GM12891 (cell line): ENCODE data around the gene TBC1D12.

Experiments used
- DNase-seq: peaks from one replicate; pipeline ENCODE4 v3.0.0; 2011; ENCODE audit warnings: low spot score; ENCODE audit not compliant: insufficient read length
- FAIRE-seq: peaks from 2 replicates; lab custom pipeline; 2011; peaks lifted over from hg19 to GRCh38; lab: Jason Lieb, UNC
- PAX5 ChIP-seq: IDR thresholded peaks from 2 replicates; pipeline ENCODE4 v1.6.1; 2011; ENCODE audit warnings: low read length, moderate library complexity, mild to moderate bottlenecking; ENCODE audit not compliant: insufficient read depth, severe bottlenecking
- POLR2A ChIP-seq: IDR thresholded peaks from 2 replicates; pipeline ENCODE4 v1.6.1; 2011; ENCODE audit warnings: low read depth, low read length, control low read depth
- POLR2AphosphoS5 ChIP-seq: IDR thresholded peaks from 2 replicates; pipeline ENCODE4 v1.6.1; 2011; ENCODE audit warnings: low read depth, low read length, control low read depth
- POU2F2 ChIP-seq: IDR thresholded peaks from 2 replicates; pipeline ENCODE4 v1.6.1; 2011; ENCODE audit warnings: low read depth, mild to moderate bottlenecking, control low read depth, low read length, moderate library complexity
- SPI1 ChIP-seq: IDR thresholded peaks from 2 replicates; pipeline ENCODE4 v1.6.1; 2011; ENCODE audit warnings: low read depth, low read length, control low read depth
- TAF1 ChIP-seq: IDR thresholded peaks from 2 replicates; pipeline ENCODE4 v1.6.1; 2011; ENCODE audit warnings: low read depth, low read length, control low read depth

TBC1D12 gene

DNA sequence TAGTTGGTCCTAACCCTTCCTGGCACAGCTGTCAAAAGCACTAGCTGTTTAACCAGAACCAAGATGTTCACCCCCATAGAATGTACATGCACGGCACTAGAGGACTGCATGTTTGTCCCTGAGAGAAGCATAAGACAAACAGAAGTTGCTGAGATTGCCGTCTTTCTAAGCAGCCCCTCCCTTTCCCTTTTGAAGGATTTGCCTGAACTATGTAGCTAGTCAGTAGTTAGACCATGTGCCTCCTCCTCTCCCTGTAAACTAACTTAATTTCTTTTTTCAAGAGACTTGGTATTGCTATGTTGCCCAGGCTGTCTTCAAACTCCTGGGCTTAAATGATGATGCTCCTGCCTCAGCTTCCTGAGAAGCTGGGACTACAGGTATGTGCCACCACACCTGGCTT, 40.7 kb downstream of the TBC1D12 start:
- TF ChIP-seq TAF1 = no peak
- no peak for TF ChIP-seq SPI1
- TF ChIP-seq POU2F2 = no peak
- no peak for TF ChIP-seq POLR2AphosphoS5
- TF ChIP-seq PAX5 = no peak
- no peak for TF ChIP-seq POLR2A
- DNase-seq (no peak), FAIRE-seq (no peak)

DNA sequence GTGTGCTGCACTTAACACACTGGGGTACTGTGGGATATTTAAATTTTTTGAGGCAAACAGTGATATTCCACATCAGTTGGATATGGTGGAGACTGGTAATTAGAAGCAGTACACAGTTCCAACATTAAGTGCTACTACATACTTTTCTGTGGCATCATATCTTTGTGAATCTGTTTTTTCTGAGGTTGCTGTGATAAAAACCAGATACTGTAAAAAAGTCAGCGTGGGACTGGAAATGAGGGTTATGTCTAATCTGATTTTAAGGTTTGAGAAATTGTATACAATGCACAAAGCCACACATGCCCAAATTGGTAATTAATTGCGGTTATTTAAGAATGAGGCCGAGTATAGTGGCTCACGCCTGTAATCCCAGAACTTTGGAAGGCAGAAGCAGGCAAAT, 41.2 kb downstream of the TBC1D12 start:
- DNase-seq (no peak), FAIRE-seq (no peak)
- TF ChIP-seq POU2F2 = no peak

DNA sequence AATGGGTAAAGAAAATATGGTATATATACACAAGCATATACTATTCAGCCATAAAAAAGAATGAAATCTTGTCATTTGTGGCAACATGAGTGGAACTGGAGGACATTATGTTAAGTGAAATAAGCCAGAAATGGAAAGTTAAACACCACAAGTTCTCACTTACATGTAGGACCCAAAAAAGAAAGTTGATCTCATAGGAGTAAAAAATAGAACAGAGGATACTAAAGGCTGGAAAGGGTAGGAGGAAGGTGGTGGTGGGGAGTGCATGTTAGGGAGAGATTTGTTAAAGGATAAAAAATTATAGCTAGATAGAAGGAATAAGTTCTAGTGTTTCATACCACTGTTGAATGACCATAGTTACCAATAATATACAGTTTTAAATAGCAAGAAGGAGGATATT, 48.4 kb downstream of the TBC1D12 start:
- TF ChIP-seq POLR2AphosphoS5 = no peak
- TF ChIP-seq POLR2A = no peak
- no peak for TF ChIP-seq TAF1
- TF ChIP-seq POU2F2 = no peak
- FAIRE-seq = no peak
- no peak for DNase-seq

DNA sequence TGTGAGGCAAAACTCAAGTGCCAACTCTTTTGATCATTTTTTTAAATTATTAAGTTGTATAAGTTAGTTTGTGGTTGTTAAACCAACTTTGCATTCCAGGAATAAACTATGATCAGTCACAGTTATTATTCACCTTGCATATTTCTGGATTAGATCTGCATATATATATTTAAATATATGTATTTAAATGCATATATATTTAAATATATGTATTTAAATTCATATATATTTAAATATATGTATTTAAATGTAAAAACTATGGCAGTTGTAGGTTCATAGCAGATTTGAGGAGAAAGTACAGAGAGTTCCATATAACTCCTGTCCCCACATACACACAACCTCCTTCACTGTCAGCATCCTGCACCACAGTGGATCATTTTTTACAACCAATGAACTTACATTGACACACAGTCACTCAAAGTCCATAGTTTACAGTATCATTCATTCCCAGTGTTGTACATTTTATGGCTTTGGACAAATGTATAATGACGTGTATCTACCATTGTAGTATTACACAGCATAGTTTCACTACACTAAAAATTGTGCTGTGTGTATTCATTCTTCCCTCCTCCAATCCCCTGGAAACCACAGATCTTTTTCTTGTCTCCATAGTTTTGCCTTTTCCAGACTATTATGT, 49.7 kb downstream of the TBC1D12 start:
- TF ChIP-seq POLR2A = no peak
- DNase-seq (no peak), FAIRE-seq (no peak)

- FAIRE-seq = no peak
- TF ChIP-seq TAF1 (no peak), PAX5 (no peak), SPI1 (no peak), POLR2A (no peak), POU2F2 (no peak), POLR2AphosphoS5 (no peak)
- no peak for DNase-seq
Measured at GRCh38 chr10:94456942-94457341, 54.6 kb downstream of the TBC1D12 start.

DNA sequence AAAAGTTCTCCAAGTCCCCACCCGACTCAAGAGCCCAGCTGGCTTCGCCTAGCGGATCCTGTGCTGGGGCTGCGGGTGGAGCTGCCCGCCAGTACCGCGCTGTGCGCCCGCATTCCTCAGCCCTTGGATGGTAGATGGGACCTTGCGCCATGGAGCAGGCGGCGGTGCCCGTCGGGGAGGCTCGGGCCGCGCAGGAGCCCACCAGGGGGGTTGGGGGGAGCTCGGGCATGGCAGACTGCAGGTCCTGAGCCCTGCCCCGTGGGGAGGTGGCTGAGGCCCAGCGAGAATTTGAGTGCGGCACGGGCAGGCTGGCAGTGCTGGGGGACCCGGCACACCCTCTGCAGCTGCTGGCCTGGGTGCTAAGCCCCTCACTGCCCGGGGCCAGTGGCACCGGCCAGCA, 57.0 kb downstream of the TBC1D12 start:
- DNase-seq (no peak), FAIRE-seq (no peak)
- TF ChIP-seq PAX5 (no peak), POLR2A (no peak), POLR2AphosphoS5 (no peak), SPI1 (no peak), POU2F2 (no peak), TAF1 (no peak)

GRCh38 chr10:94461503-94461902, 59.2 kb downstream of the TBC1D12 start:
- no peak for DNase-seq
- no peak for FAIRE-seq
- no peak for TF ChIP-seq POLR2A
- no peak for TF ChIP-seq SPI1
- TF ChIP-seq POU2F2 = no peak
- TF ChIP-seq POLR2AphosphoS5 = no peak
- TF ChIP-seq TAF1 = no peak
- TF ChIP-seq PAX5 = no peak

GRCh38 chr10:94462130-94462529, 59.8 kb downstream of the TBC1D12 start:
- FAIRE-seq (no peak), DNase-seq (no peak)
- no peak for TF ChIP-seq POLR2A
- no peak for TF ChIP-seq SPI1
- TF ChIP-seq POU2F2 = no peak
- no peak for TF ChIP-seq PAX5
- no peak for TF ChIP-seq TAF1
- TF ChIP-seq POLR2AphosphoS5 = no peak

GRCh38 chr10:94465684-94466083, 63.3 kb downstream of the TBC1D12 start:
- no peak for TF ChIP-seq POLR2A
- no peak for TF ChIP-seq PAX5
- TF ChIP-seq POU2F2 = no peak
- TF ChIP-seq TAF1 = no peak
- no peak for TF ChIP-seq SPI1
- no peak for TF ChIP-seq POLR2AphosphoS5
- no peak for FAIRE-seq

DNA sequence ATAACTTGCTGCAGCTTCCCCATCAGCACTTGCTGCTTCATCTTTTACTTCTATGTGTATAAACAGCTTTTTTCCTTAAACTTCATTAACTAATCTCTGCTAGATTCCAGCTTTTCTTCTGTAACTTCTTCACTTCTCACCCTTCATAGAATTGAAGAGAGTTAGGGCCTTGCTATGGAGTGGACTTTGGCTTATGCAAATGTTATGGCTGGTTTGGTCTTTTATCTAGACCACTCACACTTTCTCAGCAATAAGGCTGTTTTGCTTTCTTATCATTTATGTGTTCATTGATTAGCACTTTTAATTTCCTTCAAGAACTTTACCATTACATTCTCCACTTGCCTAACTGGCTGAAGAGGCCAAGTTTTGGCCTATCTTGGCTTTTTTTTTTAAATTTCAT, 79.1 kb downstream of the TBC1D12 start:
- TF ChIP-seq POLR2AphosphoS5 (no peak), TAF1 (no peak), POLR2A (no peak), PAX5 (no peak), POU2F2 (no peak), SPI1 (no peak)
- DNase-seq (no peak), FAIRE-seq (no peak)

More at GRCh38 chr10:94465684-94466083, 63.3 kb downstream of the TBC1D12 start:
- DNase-seq = no peak

GRCh38 chr10:94483970-94484369, 81.6 kb downstream of the TBC1D12 start:
- no peak for TF ChIP-seq POLR2AphosphoS5
- TF ChIP-seq SPI1 = no peak
- TF ChIP-seq PAX5 = no peak
- TF ChIP-seq TAF1 = no peak
- no peak for TF ChIP-seq POLR2A
- no peak for TF ChIP-seq POU2F2
- FAIRE-seq = no peak
- no peak for DNase-seq
